Measurements from ENCODE around the gene CCDC93.

GRCh38 chr2:117935456-117935855, 78.4 kb downstream of the CCDC93 start:
- TF ChIP-seq ELF4 (IDR thresholded peaks at IDR 0.05) = no peak
- no peak for TF ChIP-seq HDGF (IDR thresholded peaks at IDR 0.05; ENCODE audit: borderline replicate concordance)
- no peak for TF ChIP-seq FOXA1 (IDR thresholded peaks at IDR 0.05)
- TF ChIP-seq FOXK2 (IDR thresholded peaks at IDR 0.05) = no peak
- no peak for TF ChIP-seq ZNF384 (IDR thresholded peaks at IDR 0.05)

All from HEK293T (cell line).